Upper lobe of left lung (tissue), 6 donors: ENCODE results near the gene COL28A1. TPM values are rescaled to one million over a fixed set of nuclear protein-coding genes. Genes with fewer than 3 reads are reported as not detected.
A peak's percentile ranks its signal among the peaks of the same experiment; 100 is the strongest.

ENCODE experiments used
- ATAC-seq, 2 donors: fragments of 200-7000 bp; cut with Tn5 transposase; one replicate each; pipeline ENCODE4 v1.9.1; 2022; ENCODE audit warnings: mild to moderate bottlenecking in 2 of 2, moderate library complexity in 2 of 2; ENCODE audit not compliant: low FRiP score in 2 of 2
- DNase-seq, 2 donors: peaks; one replicate each; pipeline ENCODE4 v3.0.0-alpha.2; 2019 to 2020
- H3K27ac ChIP-seq, 4 donors: fragments of 200-600 bp; sonication (generic); one replicate each; pipeline ENCODE4 v1.5.1; 2016 to 2019
- H3K27me3 ChIP-seq, 4 donors: fragments of 200-600 bp; sonication (generic); one replicate each; pipeline ENCODE4 v1.5.1; 2017 to 2019
- H3K36me3 ChIP-seq, 4 donors: fragments of 200-600 bp; sonication (generic); one replicate each; pipeline ENCODE4 v1.5.1; 2016 to 2019
- H3K4me1 ChIP-seq, 4 donors: fragments of 200-600 bp; sonication (generic); one replicate each; pipeline ENCODE4 v1.5.1; 2018 to 2019
- H3K4me3 ChIP-seq, 4 donors: fragments of 200-600 bp; sonication (generic); one replicate each; pipeline ENCODE4 v1.5.1; 2017 to 2019; ENCODE audit warnings: mild to moderate bottlenecking in 2 of 4, moderate library complexity in 1 of 4
- H3K9me3 ChIP-seq, 4 donors: fragments of 200-600 bp; sonication (generic); one replicate each; pipeline ENCODE4 v1.5.1; 2018 to 2019
- CTCF ChIP-seq, 6 experiments: fragments of 450-650 bp in 4 of 6; fragments of 200-600 bp in 2 of 6; sonication (generic) in 2 of 6; IDR thresholded peaks; one replicate each; pipeline ENCODE4 v1.5.1; 2016 to 2019; ENCODE audit warnings: antibody characterized with exemption in 6 of 6
- EP300 ChIP-seq, 4 donors: sonication (generic); formaldehyde crosslinking; IDR thresholded peaks; one replicate each; pipeline ENCODE4 v1.5.1; 2017; ENCODE audit warnings: antibody characterized with exemption in 4 of 4, control low read depth in 2 of 4
- POLR2A ChIP-seq, 4 donors: fragments of 450-650 bp; IDR thresholded peaks; one replicate each; pipeline ENCODE4 v1.5.1; 2016 to 2017; ENCODE audit warnings: antibody characterized with exemption in 4 of 4, mild to moderate bottlenecking in 2 of 4
- POLR2AphosphoS5 ChIP-seq, 2 donors: sonication (generic); formaldehyde crosslinking; IDR thresholded peaks; one replicate each; pipeline ENCODE4 v1.5.1; 2017; ENCODE audit warnings: antibody characterized with exemption in 2 of 2
- WGBS, 2 donors: methylation state at CpG; one replicate each; pipeline ENCODE4 v1.1.5; 2017 to 2018; 5-methylcytosine and 5-hydroxymethylcytosine counted together
- total RNA-seq, 6 donors: library from RNA; depleted of rRNA in 4 of 6; stranded (reverse); fragments of >200 nt in 4 of 6; gene quantifications; one replicate each; pipeline versions ENCODE4 v1.1.0 to v1.2.1, GENCODE V29; 2016 to 2021
- donor health status: DM: no; HTN: no; CAD: no; lungs with moderate emphysema.
- donor health status: DM: no; HTN: yes; CAD: no; lungs with severe emphysema.

Gene COL28A1
- total RNA-seq, 6 donors from 2014 or later, result 1.5 to 14.7 (median 4.3) TPM

DNA sequence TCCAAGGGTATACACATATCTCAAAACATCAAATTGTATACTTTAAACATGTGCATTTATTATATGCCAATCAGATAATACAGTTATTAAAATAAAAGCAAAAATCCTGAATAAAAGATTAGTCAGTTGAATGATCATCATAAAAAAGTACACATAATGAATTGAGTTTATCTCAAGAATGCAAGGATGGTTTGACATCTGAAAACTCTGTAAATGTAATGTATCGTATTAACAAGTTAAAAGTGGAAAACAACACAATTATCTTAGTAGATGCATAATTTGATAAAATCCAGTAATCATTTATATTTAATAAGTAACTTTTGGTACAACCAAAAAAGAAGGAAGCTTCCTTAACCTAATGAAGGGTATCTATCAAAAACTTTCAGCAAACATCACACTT, 86.6 kb downstream of the COL28A1 start:
- TF ChIP-seq POLR2A (IDR thresholded peaks at IDR 0.05), result no peak
- TF ChIP-seq CTCF (IDR thresholded peaks at IDR 0.05), result no peak
- DNase-seq (no peak), ATAC-seq (no peak)
- no peaks in the 10 kb centered on the region for H3K4me1 ChIP-seq
- H3K9me3 ChIP-seq, result peaks cover 8 to 15% (median 10%) of the 10 kb centered on the region in 4 donors
- no peak overlapping the region for H3K27ac ChIP-seq
- H3K4me3 ChIP-seq, result no peak overlapping the region
- WGBS, 2 donors, result 93 to 94% methylated on average over 1 of the region's 1 CpG
- H3K36me3 ChIP-seq, result no peaks in the 10 kb centered on the region
- no peaks in the 10 kb centered on the region for H3K27me3 ChIP-seq

GRCh38 chr7:7446616-7447015, 89.1 kb downstream of the COL28A1 start:
- H3K9me3 ChIP-seq, result peaks cover 8 to 15% (median 10%) of the 10 kb centered on the region in 4 donors
- no peak overlapping the region for H3K27ac ChIP-seq
- no peaks in the 10 kb centered on the region for H3K27me3 ChIP-seq
- ATAC-seq (no peak), DNase-seq (no peak)
- H3K4me3 ChIP-seq, result no peak overlapping the region
- H3K36me3 ChIP-seq, result no peaks in the 10 kb centered on the region
- TF ChIP-seq POLR2A (IDR thresholded peaks at IDR 0.05), result no peak
- H3K4me1 ChIP-seq, result no peaks in the 10 kb centered on the region

- Histone ChIP-seq H3K9me3 (peaks cover 3 to 4% (median 3%) of the 10 kb centered on the region in 4 donors), H3K4me3 (no peak overlapping the region), H3K27ac (no peak overlapping the region), H3K36me3 (no peaks in the 10 kb centered on the region), H3K27me3 (no peaks in the 10 kb centered on the region), H3K4me1 (no peaks in the 10 kb centered on the region)
- WGBS, 2 donors, result 57 to 58% methylated on average over 3 of the region's 3 CpGs
- ATAC-seq (no peak), DNase-seq (no peak)
- no peak for TF ChIP-seq POLR2AphosphoS5 (IDR thresholded peaks at IDR 0.05)
- TF ChIP-seq EP300 (IDR thresholded peaks at IDR 0.05), result no peak
- no peak for TF ChIP-seq CTCF (IDR thresholded peaks at IDR 0.05)
- TF ChIP-seq POLR2A (IDR thresholded peaks at IDR 0.05), result no peak
Observed at GRCh38 chr7:7443806-7444350, 91.8 kb downstream of the COL28A1 start.

GRCh38 chr7:7439564-7439963, 96.1 kb downstream of the COL28A1 start:
- Histone ChIP-seq H3K27ac (no peak overlapping the region), H3K4me3 (no peak overlapping the region), H3K9me3 (no peaks in the 10 kb centered on the region), H3K4me1 (no peaks in the 10 kb centered on the region), H3K36me3 (no peaks in the 10 kb centered on the region), H3K27me3 (no peaks in the 10 kb centered on the region)
- DNase-seq (no peak), ATAC-seq (no peak)
- no peak for TF ChIP-seq CTCF (IDR thresholded peaks at IDR 0.05)
- no peak for TF ChIP-seq EP300 (IDR thresholded peaks at IDR 0.05)
- TF ChIP-seq POLR2AphosphoS5 (IDR thresholded peaks at IDR 0.05), result no peak
- TF ChIP-seq POLR2A (IDR thresholded peaks at IDR 0.05), result no peak
- WGBS, 2 donors, result 96 to 100% methylated on average over 1 of the region's 1 CpG

DNA sequence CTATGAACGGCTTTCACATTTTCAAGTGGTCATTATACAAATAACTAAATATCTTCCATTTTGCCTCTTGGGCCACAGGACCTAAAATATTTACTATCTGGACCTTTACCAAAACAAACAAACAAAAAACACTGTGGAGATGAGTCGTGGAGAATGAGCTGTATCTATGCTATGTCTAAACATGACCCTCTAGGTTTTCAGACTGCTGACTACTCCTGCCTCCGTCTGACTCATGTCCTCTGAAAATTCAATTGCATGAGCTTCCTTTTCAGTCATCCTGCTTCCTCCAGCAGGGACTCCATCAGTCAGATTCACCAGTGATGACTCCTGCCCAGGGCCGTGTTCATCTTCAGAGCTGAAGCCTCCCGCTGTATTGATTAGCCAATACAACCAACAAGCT, 96.8 kb downstream of the COL28A1 start:
- H3K27me3 ChIP-seq, result no peaks in the 10 kb centered on the region
- H3K36me3 ChIP-seq, result no peaks in the 10 kb centered on the region
- H3K4me3 ChIP-seq, result no peak overlapping the region
- H3K27ac ChIP-seq, result no peak overlapping the region
- TF ChIP-seq CTCF (IDR thresholded peaks at IDR 0.05) (no peak), POLR2AphosphoS5 (IDR thresholded peaks at IDR 0.05) (no peak), EP300 (IDR thresholded peaks at IDR 0.05) (no peak), POLR2A (IDR thresholded peaks at IDR 0.05) (no peak)
- WGBS, 2 donors, result 34 to 60% methylated on average over 3 to 5 of the region's 5 CpGs
- DNase-seq, result no peak
- no peaks in the 10 kb centered on the region for H3K4me1 ChIP-seq
- peak in 1 of 2 donors; percentile 17 for ATAC-seq
- H3K9me3 ChIP-seq, result no peaks in the 10 kb centered on the region
